H1 (cell line): ENCODE results near the gene KCNMA1. TPM values are rescaled to one million over a fixed set of nuclear protein-coding genes. Genes with fewer than 3 reads are reported as not detected.

Experiments
- CTCF ChIA-PET: fragments of 300-600 bp; sonication (Branson Sonifier 250); formaldehyde crosslinking; loops from one replicate; lab custom pipeline; 2021; ENCODE audit not compliant: partially characterized antibody; lab: Charles Lee
- POLR2A ChIA-PET: fragments of 300-600 bp; sonication (Branson Sonifier 250); formaldehyde crosslinking; loops from one replicate; lab custom pipeline; 2021; ENCODE audit warnings: inconsistent platforms; ENCODE audit not compliant: partially characterized antibody; lab: Charles Lee
- DNase-seq, 2 experiments: peaks; one replicate each; pipeline versions ENCODE4 v3.0.0 to v3.0.0-alpha.2; 2010 to 2022; ENCODE audit warnings: low spot score in 2 of 2, low read depth in 1 of 2, mixed read lengths in 1 of 2
- FAIRE-seq: peaks from 2 replicates; lab custom pipeline; 2011; peaks lifted over from hg19 to GRCh38; lab: Jason Lieb, UNC
- H2AFZ ChIP-seq: 2 replicates; pipeline ENCODE4 v1.8.1; 2012; ENCODE audit warnings: low read length, inconsistent platforms
- H2AK5ac ChIP-seq: 2 replicates; pipeline ENCODE4 v1.6.1; 2013; ENCODE audit warnings: low read depth, low read length
- H2BK120ac ChIP-seq: replicated peaks from 2 replicates; pipeline ENCODE3; 2013; ENCODE audit warnings: low read depth, low read length, inconsistent platforms
- H2BK12ac ChIP-seq: 2 replicates; pipeline ENCODE4 v1.6.1; 2013; ENCODE audit warnings: low read depth, low read length
- H2BK15ac ChIP-seq: 2 replicates; pipeline ENCODE4 v1.6.1; 2013; ENCODE audit warnings: low read length
- H2BK20ac ChIP-seq: 2 replicates; pipeline ENCODE4 v1.6.1; 2013; ENCODE audit warnings: low read length
- H2BK5ac ChIP-seq: 2 replicates; pipeline ENCODE4 v1.6.1; 2013; ENCODE audit warnings: low read depth, low read length
- H3K14ac ChIP-seq: 2 replicates; pipeline ENCODE4 v1.6.1; 2013; ENCODE audit warnings: inconsistent platforms; ENCODE audit not compliant: insufficient read length
- H3K18ac ChIP-seq: 2 replicates; pipeline ENCODE4 v1.6.1; 2013; ENCODE audit warnings: low read length; ENCODE audit errors: extremely low read depth
- H3K23ac ChIP-seq: 2 replicates; pipeline ENCODE4 v1.6.1; 2013; ENCODE audit warnings: inconsistent platforms; ENCODE audit not compliant: insufficient read length
- H3K23me2 ChIP-seq: 2 replicates; pipeline ENCODE4 v1.6.1; 2013; ENCODE audit warnings: low read depth, low read length
- H3K27ac ChIP-seq: 2 replicates; pipeline ENCODE4 v1.6.1; 2011; ENCODE audit warnings: low read depth, low read length, inconsistent platforms
- H3K27me3 ChIP-seq, 4 experiments: replicated peaks in 1 of 4; 1 replicate in 1 of 4; 2 replicates in 3 of 4; pipeline versions ENCODE4 v1.6.1 to v1.8.1; 2011 to 2013; ENCODE audit warnings: low read length in 3 of 4, mild to moderate bottlenecking in 3 of 4, inconsistent platforms in 2 of 4, mixed read lengths in 2 of 4, moderate library complexity in 1 of 4; ENCODE audit not compliant: control insufficient read depth in 3 of 4, insufficient read depth in 3 of 4; ENCODE audit errors: extremely low read depth in 1 of 4
- H3K36me3 ChIP-seq, 4 experiments: 2 replicates each; pipeline versions ENCODE4 v1.6.1 to v1.8.1; 2011 to 2013; ENCODE audit warnings: mild to moderate bottlenecking in 4 of 4, low read length in 3 of 4, moderate library complexity in 2 of 4, control low read depth in 1 of 4, inconsistent platforms in 1 of 4; ENCODE audit not compliant: insufficient read depth in 4 of 4, control insufficient read depth in 2 of 4
- H3K4ac ChIP-seq: replicated peaks from 2 replicates; pipeline ENCODE3; 2013; ENCODE audit warnings: low read length, low read depth, mixed read lengths, inconsistent platforms; ENCODE audit not compliant: insufficient read length
- H3K4me1 ChIP-seq, 4 experiments: replicated peaks in 1 of 4; 1 replicate in 1 of 4; 2 replicates in 3 of 4; pipeline versions ENCODE4 v1.6.1 to v1.8.1; 2011 to 2013; ENCODE audit warnings: low read length in 3 of 4, inconsistent platforms in 2 of 4, mixed read lengths in 1 of 4; ENCODE audit not compliant: insufficient read depth in 4 of 4, control insufficient read depth in 3 of 4
- H3K4me2 ChIP-seq, 2 experiments: 2 replicates each; pipeline versions ENCODE4 v1.6.1 to v1.8.1; 2011 to 2013; ENCODE audit warnings: low read depth in 2 of 2, low read length in 2 of 2, control low read depth in 1 of 2, inconsistent platforms in 1 of 2, mild to moderate bottlenecking in 1 of 2; ENCODE audit not compliant: insufficient read depth in 1 of 2
- H3K4me3 ChIP-seq, 4 experiments: fragments of 200-600, 300-600 bp in 1 of 4; sonication (generic), shearing (Covaris generic), sonication (Bioruptor Twin) in 1 of 4; 2 replicates each; pipeline versions ENCODE4 v1.5.1 to v1.8.1; 2011 to 2016; ENCODE audit warnings: low read length in 4 of 4, low read depth in 3 of 4, control low read depth in 2 of 4, inconsistent platforms in 2 of 4, mild to moderate bottlenecking in 2 of 4, mixed read lengths in 1 of 4, moderate library complexity in 1 of 4; ENCODE audit not compliant: insufficient read depth in 2 of 4; ENCODE audit errors: extremely low read depth in 1 of 4
- H3K56ac ChIP-seq: replicated peaks from 2 replicates; pipeline ENCODE3; 2013; ENCODE audit warnings: low read depth, mild to moderate bottlenecking, mixed read lengths, low read length, inconsistent platforms; ENCODE audit not compliant: insufficient read length
- H3K79me1 ChIP-seq: 2 replicates; pipeline ENCODE4 v1.6.1; 2013; ENCODE audit warnings: low read depth, low read length, control low read depth
- H3K79me2 ChIP-seq, 2 experiments: 2 replicates each; pipeline versions ENCODE4 v1.6.1 to v1.8.1; 2012 to 2013; ENCODE audit warnings: low read length in 2 of 2, mild to moderate bottlenecking in 2 of 2, inconsistent platforms in 1 of 2; ENCODE audit not compliant: insufficient read depth in 2 of 2, control insufficient read depth in 1 of 2
- H3K9ac ChIP-seq, 4 experiments: replicated peaks in 1 of 4; 1 replicate in 1 of 4; 2 replicates in 3 of 4; pipeline versions ENCODE4 v1.6.1 to v1.8.1; 2011 to 2013; ENCODE audit warnings: low read depth in 3 of 4, low read length in 3 of 4, control low read depth in 2 of 4, mild to moderate bottlenecking in 2 of 4, moderate library complexity in 2 of 4, inconsistent platforms in 1 of 4; ENCODE audit errors: extremely low read depth in 1 of 4
- H3K9me3 ChIP-seq, 2 experiments: 2 replicates each; pipeline versions ENCODE4 v1.6.1 to v1.8.1; 2012 to 2013; ENCODE audit warnings: mild to moderate bottlenecking in 2 of 2, moderate library complexity in 2 of 2, control low read depth in 1 of 2, inconsistent platforms in 1 of 2, low read depth in 1 of 2, low read length in 1 of 2, mixed read lengths in 1 of 2; ENCODE audit not compliant: insufficient read depth in 2 of 2
- H4K20me1 ChIP-seq, 2 experiments: replicated peaks in 1 of 2; 2 replicates each; pipeline versions ENCODE3 to v1.8.1; 2011 to 2013; ENCODE audit warnings: inconsistent platforms in 2 of 2, low read length in 2 of 2, mild to moderate bottlenecking in 1 of 2; ENCODE audit not compliant: insufficient read depth in 2 of 2, control insufficient read depth in 1 of 2
- H4K5ac ChIP-seq: 2 replicates; pipeline ENCODE4 v1.6.1; 2013; ENCODE audit warnings: low read length, low read depth, mixed read lengths, inconsistent platforms; ENCODE audit not compliant: insufficient read length
- H4K8ac ChIP-seq: 2 replicates; pipeline ENCODE4 v1.8.0; 2013; ENCODE audit warnings: mild to moderate bottlenecking, moderate library complexity, low read length, inconsistent platforms; ENCODE audit not compliant: insufficient read depth; ENCODE audit errors: extremely low read depth
- H4K91ac ChIP-seq: replicated peaks from 2 replicates; pipeline ENCODE3; 2013; ENCODE audit warnings: low read length, mixed read lengths, inconsistent platforms; ENCODE audit not compliant: insufficient read length
- ATF3 ChIP-seq: IDR thresholded peaks from 2 replicates; pipeline ENCODE4 v1.6.1; 2011; ENCODE audit warnings: low read depth, mild to moderate bottlenecking, low read length; ENCODE audit not compliant: insufficient read depth
- NANOG ChIP-seq: IDR thresholded peaks from 2 replicates; pipeline ENCODE4 v1.6.1; 2011; ENCODE audit warnings: low read length, low read depth, mild to moderate bottlenecking, inconsistent platforms; ENCODE audit not compliant: insufficient read depth, poor library complexity, severe bottlenecking
- RBBP5 ChIP-seq: IDR thresholded peaks from 2 replicates; pipeline ENCODE4 v1.7.1; 2012; ENCODE audit warnings: low read depth, mild to moderate bottlenecking, inconsistent platforms, low read length, moderate library complexity, borderline replicate concordance
- SP4 ChIP-seq: IDR thresholded peaks from 2 replicates; pipeline ENCODE4 v1.6.1; 2012; ENCODE audit warnings: low read length, inconsistent platforms
- WGBS, 2 experiments: shearing (Covaris generic) in 1 of 2; methylation state at CpG; one replicate each; pipeline versions ENCODE4 v1.1.6 to v1.1.7; 2013 to 2015; ENCODE audit warnings: low lambda C conversion rate in 2 of 2, mixed read lengths in 2 of 2, inconsistent platforms in 1 of 2, low coverage in 1 of 2, missing lambda C conversion rate in 1 of 2; ENCODE audit not compliant: insufficient replicate concordance in 2 of 2, insufficient coverage in 1 of 2, insufficient read length in 1 of 2; ENCODE audit errors: extremely low coverage in 1 of 2, missing lambda C conversion rate in 1 of 2; 5-methylcytosine and 5-hydroxymethylcytosine counted together
- polyA plus RNA-seq, 7 experiments: library from polyadenylated mRNA; depleted of rRNA in 3 of 7; stranded (reverse) in 5 of 7; unstranded in 2 of 7; fragments of >200 nt in 5 of 7; fragments of 200-250 nt in 2 of 7; gene quantifications; 1 replicate in 5 of 7; 2 replicates in 1 of 7; 4 replicates in 1 of 7; pipeline versions ENCODE4 v1.2.1 to v1.2.3, GENCODE V29; 2011 to 2013; ENCODE audit warnings: missing spikeins in 2 of 7, mixed read lengths in 2 of 7
- total RNA-seq: library from RNA; stranded (reverse); fragmentation: NEBNext Ultra II Directional; extraction: Animal tissue kit (Norgen Biotek cat#: 25700); gene quantifications from 2 replicates; pipeline ENCODE4 v1.2.1, GENCODE V29; 2021

KCNMA1 gene
- total and polyA plus RNA-seq, 2 of the 8 experiments (the other 6 are each of a cell fraction or from before 2014, with no cell fraction given): 10.2 to 11.1 TPM

DNA sequence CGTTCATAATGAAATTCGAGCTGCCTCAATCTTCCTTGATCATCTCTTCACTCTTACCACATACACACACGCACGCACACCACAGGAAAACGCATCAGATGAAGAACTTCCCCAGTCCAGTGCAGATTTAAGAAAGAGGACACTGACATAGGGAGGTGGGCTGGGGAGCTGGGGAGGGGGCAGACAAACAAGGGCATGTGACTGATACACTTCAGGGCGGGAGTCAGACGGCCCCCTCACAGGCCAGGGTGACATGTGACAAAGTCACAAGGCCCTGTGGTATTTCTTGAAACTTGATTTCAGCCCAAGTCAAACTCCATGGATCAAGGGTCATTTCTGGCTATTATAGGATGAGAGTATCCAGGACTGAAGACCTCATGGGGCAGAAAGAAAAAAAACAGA is 82.6 kb downstream of the KCNMA1 start:
- H4K91ac ChIP-seq: no peak overlapping the region
- H3K23ac ChIP-seq: no peak overlapping the region
- H2BK12ac ChIP-seq: no peak overlapping the region
- no peaks in the 10 kb centered on the region for H3K36me3 ChIP-seq
- DNase-seq (no peak), FAIRE-seq (no peak)
- H3K79me1 ChIP-seq: no peaks in the 10 kb centered on the region; the same call in 1 of the 2 replicates
- CTCF ChIA-PET: interaction anchor here (0.6 to 1.2 kb wide), 8 partner anchors 12 to 1205 kb away, joined by 3 to 4 read pairs (median 3); no protein-coding TSS in a partner anchor
- no peak overlapping the region for H3K4me3 ChIP-seq
- H3K9me3 ChIP-seq: no peaks in the 10 kb centered on the region
- H3K23me2 ChIP-seq: no peaks in the 10 kb centered on the region
- no peak overlapping the region for H3K4me2 ChIP-seq
- H2AK5ac ChIP-seq: no peak overlapping the region
- H2BK15ac ChIP-seq: no peak overlapping the region
- no peak overlapping the region for H3K56ac ChIP-seq
- no peak overlapping the region for H2BK120ac ChIP-seq
- H3K27ac ChIP-seq: no peak overlapping the region
- POLR2A ChIA-PET: no interaction called here
- no peak overlapping the region for H4K8ac ChIP-seq
- H4K20me1 ChIP-seq: no peaks in the 10 kb centered on the region
- no peak overlapping the region for H3K18ac ChIP-seq
- H4K5ac ChIP-seq: no peak overlapping the region
- H2BK20ac ChIP-seq: no peak overlapping the region
- 91% methylated on average over 7 of the region's 7 CpGs; no CpG with 5 or more reads in 1 of the 2 experiments for whole genome bisulfite sequencing, 2 experiments
- no peaks in the 10 kb centered on the region for H3K27me3 ChIP-seq
- peaks cover 0 to 8% (median 0%) of the 10 kb centered on the region in 4 experiments; a peak in 1 of 7 replicates for H3K4me1 ChIP-seq
- H3K9ac ChIP-seq: no peak overlapping the region
- no peak overlapping the region for H3K4ac ChIP-seq
- TF ChIP-seq ATF3: no peak
- TF ChIP-seq SP4: no peak
- no peak for TF ChIP-seq RBBP5
- TF ChIP-seq NANOG: no peak
- H2AFZ ChIP-seq: no peak overlapping the region
- no peak overlapping the region for H3K14ac ChIP-seq
- no peak overlapping the region for H2BK5ac ChIP-seq
- H3K79me2 ChIP-seq: no peaks in the 10 kb centered on the region
